Right renal cortex interstitium (tissue), 3 donors: Measurements from ENCODE around the gene C5AR2. TPM values are rescaled to one million over a fixed set of nuclear protein-coding genes. Genes with fewer than 3 reads are reported as not detected.
"Not testable (repeated sequence)": the region's sequence is repeated elsewhere in the genome, so short reads cannot be mapped to it uniquely, and the experiment has no call there.

Source experiments
- DNase-seq, 3 donors: peaks; one replicate each; pipeline ENCODE4 v3.0.0-alpha.2; 2013; ENCODE audit warnings: low read depth in 3 of 3, low spot score in 2 of 3
- polyA plus RNA-seq, 3 donors: library from polyadenylated mRNA; unstranded; fragments of 120-200 nt; gene quantifications; one replicate each; pipeline ENCODE4 v1.2.1, GENCODE V29; 2013; ENCODE audit not compliant: insufficient read length in 3 of 3

Gene C5AR2
- polyA plus RNA-seq = under 1 TPM; 0.27 to 0.35 (median 0.29) TPM

- no peak for DNase-seq
Observed at GRCh38 chr19:47331931-47332547, at the start of gene C5AR2. C5AR2 (plus strand) TSS chr19:47332175; CDS start chr19:47340800, 8,625 bp downstream.

- DNase-seq = no peak
Observed at GRCh38 chr19:47283405-47284059, 48.4 kb upstream of the C5AR2 start.

GRCh38 chr19:47284324-47284899, 47.6 kb upstream of the C5AR2 start:
- DNase-seq = no peak

GRCh38 chr19:47296036-47296435, 35.9 kb upstream of the C5AR2 start:
- no peak for DNase-seq

GRCh38 chr19:47300867-47301266, 31.1 kb upstream of the C5AR2 start:
- DNase-seq = not testable (repeated sequence)

- no peak for DNase-seq
Observed at GRCh38 chr19:47302249-47302648, 29.7 kb upstream of the C5AR2 start.

- no peak for DNase-seq
Observed at GRCh38 chr19:47303966-47304365, 28.0 kb upstream of the C5AR2 start.

GRCh38 chr19:47305309-47305751, 26.6 kb upstream of the C5AR2 start:
- no peak for DNase-seq

- no peak for DNase-seq
Observed at GRCh38 chr19:47306303-47306702, 25.7 kb upstream of the C5AR2 start.

GRCh38 chr19:47309038-47309437, 22.9 kb upstream of the C5AR2 start:
- no peak for DNase-seq

GRCh38 chr19:47309608-47310007, 22.4 kb upstream of the C5AR2 start, which contains the start of gene C5AR1:
C5AR1 (plus strand) TSS chr19:47309861; CDS start chr19:47309896, 35 bp downstream.
- no peak for DNase-seq

GRCh38 chr19:47310323-47310722, 21.7 kb upstream of the C5AR2 start:
- no peak for DNase-seq

GRCh38 chr19:47310819-47311218, 21.2 kb upstream of the C5AR2 start:
- DNase-seq = no peak

GRCh38 chr19:47312366-47313006, 19.5 kb upstream of the C5AR2 start:
- no peak for DNase-seq

- DNase-seq = no peak
Observed at GRCh38 chr19:47313754-47314295, 18.1 kb upstream of the C5AR2 start.

GRCh38 chr19:47315125-47315821, 16.7 kb upstream of the C5AR2 start:
- DNase-seq = no peak

- DNase-seq = no peak
Observed at GRCh38 chr19:47316513-47316912, 15.5 kb upstream of the C5AR2 start.

GRCh38 chr19:47319923-47320871, 11.8 kb upstream of the C5AR2 start:
- DNase-seq = no peak

GRCh38 chr19:47321630-47322029, 10.3 kb upstream of the C5AR2 start:
- no peak for DNase-seq
